Activated naive CD4-positive, alpha-beta T cell treated with anti-CD3 and anti-CD28 coated beads, Interleukin-2, amount 50 U/mL, for 72 hours (primary cell): ENCODE results near the gene HCN3. TPM values are rescaled to one million over a fixed set of nuclear protein-coding genes. Genes with fewer than 3 reads are reported as not detected.
"Not testable (repeated sequence)": the region's sequence is repeated elsewhere in the genome, so short reads cannot be mapped to it uniquely, and the experiment has no call there.

Source experiments
- ATAC-seq, 2 donors: fragments of 150-1000 bp; cut with Tn5 transposase; 2 replicates each; pipeline ENCODE4 v1.10.0; 2021; ENCODE audit warnings: mild to moderate bottlenecking in 2 of 2, moderate library complexity in 2 of 2
- DNase-seq, 2 donors: peaks; one replicate each; pipeline ENCODE4 v3.0.0; 2021 to 2022; ENCODE audit warnings: low spot score in 2 of 2
- H3K27ac Mint-ChIP-seq, 2 donors: one replicate each; pipeline ENCODE4 v1.8.0; 2022; ENCODE audit warnings: mild to moderate bottlenecking in 2 of 2, mixed read lengths in 2 of 2
- H3K36me3 Mint-ChIP-seq, 2 donors: one replicate each; pipeline ENCODE4 v1.8.0; 2022; ENCODE audit warnings: mixed read lengths in 2 of 2
- H3K9me3 Mint-ChIP-seq, 2 donors: one replicate each; pipeline ENCODE4 v1.8.0; 2022; ENCODE audit warnings: mixed read lengths in 2 of 2
- total RNA-seq, 2 donors: library from RNA; stranded (reverse); gene quantifications; one replicate each; pipeline ENCODE4 v1.2.3, GENCODE V29; 2022

Gene HCN3
- total RNA-seq, 2 donors from 2014 or later, result 3.9 to 4.8 TPM

DNA sequence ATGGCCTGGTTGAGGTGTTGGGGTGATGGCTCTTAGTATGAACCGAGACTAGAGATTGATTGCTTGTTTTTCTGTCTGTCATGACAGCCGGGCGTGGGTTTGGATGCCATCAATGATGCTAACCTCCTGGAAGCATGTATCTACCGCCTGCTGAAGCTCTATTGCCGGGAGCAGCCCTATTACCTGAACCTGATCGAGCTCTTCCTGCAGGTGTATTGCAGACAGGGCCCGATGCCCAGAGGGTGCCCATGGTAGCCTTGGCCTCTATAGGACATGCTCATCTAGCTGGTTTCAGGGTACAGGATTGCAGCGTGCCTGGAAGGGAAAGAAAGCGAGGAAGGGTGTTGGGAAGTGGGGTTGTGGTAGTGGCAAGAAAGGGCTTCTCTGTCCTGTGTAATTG is 40.8 kb downstream of the HCN3 start:
- H3K27ac Mint-ChIP-seq, result peak overlapping the region in 1 of 2 donors; percentile 30
- DNase-seq (no peak), ATAC-seq (no peak)
- H3K9me3 Mint-ChIP-seq, result no peaks in the 10 kb centered on the region
- peaks cover 0 to 4% of the 10 kb centered on the region in 2 donors for H3K36me3 Mint-ChIP-seq

DNA sequence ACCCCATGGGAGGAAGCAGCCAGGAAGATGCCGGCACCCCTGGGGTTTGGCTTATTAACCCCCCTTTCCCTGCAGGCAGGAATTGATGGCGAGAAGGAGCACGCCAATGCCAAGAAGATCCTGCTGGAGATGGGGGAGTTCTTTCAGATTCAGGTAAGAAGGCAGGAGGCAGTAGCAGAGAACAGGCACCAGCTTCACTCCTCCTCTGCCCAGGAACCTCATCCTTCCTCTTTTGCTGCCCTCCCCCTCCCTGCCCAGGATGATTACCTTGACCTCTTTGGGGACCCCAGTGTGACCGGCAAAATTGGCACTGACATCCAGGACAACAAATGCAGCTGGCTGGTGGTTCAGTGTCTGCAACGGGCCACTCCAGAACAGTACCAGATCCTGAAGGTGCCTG is 42.3 kb downstream of the HCN3 start:
- Mint-ChIP-seq H3K27ac (peak overlapping the region in 1 of 2 donors; percentile 9), H3K36me3 (peaks cover 0 to 4% of the 10 kb centered on the region in 2 donors), H3K9me3 (no peaks in the 10 kb centered on the region)
- DNase-seq (no peak), ATAC-seq (no peak)

DNA sequence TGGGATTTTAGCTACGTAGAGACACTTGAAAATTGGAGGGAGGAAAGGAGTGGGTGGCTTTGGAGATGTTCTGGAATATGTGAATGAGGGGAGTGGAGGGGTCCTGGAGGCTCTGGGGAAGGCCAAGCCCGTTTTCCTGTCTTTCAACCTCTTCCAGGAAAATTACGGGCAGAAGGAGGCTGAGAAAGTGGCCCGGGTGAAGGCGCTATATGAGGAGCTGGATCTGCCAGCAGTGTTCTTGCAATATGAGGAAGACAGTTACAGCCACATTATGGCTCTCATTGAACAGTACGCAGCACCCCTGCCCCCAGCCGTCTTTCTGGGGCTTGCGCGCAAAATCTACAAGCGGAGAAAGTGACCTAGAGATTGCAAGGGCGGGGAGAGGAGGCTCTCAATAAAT is 43.0 kb downstream of the HCN3 start:
- DNase-seq (no peak), ATAC-seq (no peak)
- peak overlapping the region in 1 of 2 donors; percentile 38 for H3K27ac Mint-ChIP-seq
- peaks cover 0 to 4% of the 10 kb centered on the region in 2 donors for H3K36me3 Mint-ChIP-seq
- H3K9me3 Mint-ChIP-seq, result no peaks in the 10 kb centered on the region

DNA sequence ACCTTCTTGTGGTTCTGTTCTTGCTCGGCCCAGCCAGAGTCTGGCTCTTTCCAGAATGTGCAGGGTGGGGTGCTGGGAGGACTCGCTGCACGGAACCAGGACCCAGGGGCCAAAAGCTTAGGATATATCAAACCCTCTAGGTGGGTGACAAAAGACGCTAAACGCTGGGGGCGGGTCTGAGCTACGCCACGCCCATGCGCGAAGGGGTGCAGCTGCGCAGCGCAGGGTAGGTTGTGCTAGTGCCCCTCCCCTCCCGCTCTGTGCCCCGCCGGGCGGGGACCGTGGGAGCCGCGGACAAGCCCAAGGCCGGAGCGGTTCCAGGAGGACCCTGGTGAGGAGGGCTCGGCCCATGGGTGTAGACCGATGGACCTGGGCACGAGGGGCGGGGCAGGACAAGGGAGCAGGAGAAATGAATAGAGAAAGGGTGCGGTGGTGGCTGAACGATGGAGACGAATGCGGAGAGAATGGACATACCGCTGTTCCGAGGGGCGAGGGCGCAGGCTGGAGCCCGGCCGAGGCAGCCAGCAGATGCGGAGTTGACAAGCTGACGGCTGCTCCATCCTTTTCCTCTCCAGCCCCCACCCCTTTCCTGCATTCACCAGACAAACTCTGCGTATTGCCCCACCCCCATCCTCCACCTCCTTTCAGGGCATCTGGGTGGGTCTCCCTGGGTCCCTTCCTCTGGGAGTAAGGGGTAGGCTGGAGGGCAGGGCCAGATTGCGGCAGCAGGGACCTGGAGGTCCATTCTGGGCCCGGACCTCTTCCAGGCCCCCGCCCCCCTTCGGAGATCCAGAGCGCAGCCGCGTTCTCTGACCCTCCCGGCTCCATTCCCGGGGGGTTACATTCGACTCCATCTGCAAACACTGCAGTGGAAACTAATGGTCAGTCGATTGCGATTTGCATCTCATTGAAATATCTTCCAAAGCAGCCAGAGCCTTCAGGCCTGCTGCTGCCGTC is 43.7 kb downstream of the HCN3 start, which contains the start of gene RUSC1:
RUSC1 (plus strand) TSS at position 234 of the 957 bp plus-strand sequence. CDS start 880 bp downstream, outside the sequence.
- Mint-ChIP-seq H3K27ac (peak within 1 kb of the TSS; percentile 26 to 74), H3K9me3 (no peaks in the 10 kb centered on the region), H3K36me3 (peaks cover 0 to 4% of the 10 kb centered on the region in 2 donors)
- peak in 1 of 2 donors; percentile 44 for ATAC-seq
- peak; percentile 65 to 84 for DNase-seq

DNA sequence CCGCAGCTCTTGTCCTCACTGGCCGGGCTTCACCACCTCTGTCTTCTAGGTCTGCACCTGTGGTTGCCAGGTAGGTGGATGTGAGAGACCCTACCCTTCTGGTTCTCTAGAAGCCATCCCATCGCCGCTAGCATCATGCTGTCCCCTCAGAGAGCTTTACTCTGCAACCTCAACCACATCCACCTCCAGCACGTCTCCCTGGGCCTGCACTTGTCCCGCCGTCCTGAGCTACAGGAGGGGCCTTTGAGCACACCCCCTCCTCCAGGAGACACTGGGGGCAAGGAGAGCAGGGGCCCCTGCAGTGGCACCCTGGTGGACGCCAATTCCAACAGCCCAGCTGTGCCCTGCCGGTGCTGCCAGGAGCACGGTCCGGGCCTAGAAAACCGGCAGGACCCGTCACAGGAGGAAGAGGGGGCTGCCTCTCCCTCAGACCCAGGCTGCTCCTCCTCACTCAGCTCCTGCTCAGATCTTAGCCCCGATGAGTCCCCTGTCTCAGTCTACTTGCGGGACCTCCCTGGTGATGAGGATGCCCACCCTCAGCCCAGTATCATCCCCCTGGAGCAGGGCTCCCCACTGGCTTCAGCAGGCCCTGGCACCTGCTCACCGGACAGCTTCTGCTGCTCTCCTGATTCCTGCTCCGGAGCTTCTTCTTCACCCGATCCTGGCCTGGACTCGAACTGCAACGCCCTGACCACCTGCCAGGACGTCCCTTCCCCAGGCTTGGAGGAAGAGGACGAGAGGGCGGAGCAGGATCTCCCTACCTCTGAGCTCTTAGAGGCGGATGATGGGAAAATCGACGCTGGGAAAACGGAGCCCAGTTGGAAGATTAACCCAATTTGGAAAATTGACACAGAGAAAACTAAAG is 44.6 kb downstream of the HCN3 start:
- ATAC-seq, result no peak
- H3K27ac Mint-ChIP-seq, result peak overlapping the region; percentile 26 to 74

DNA sequence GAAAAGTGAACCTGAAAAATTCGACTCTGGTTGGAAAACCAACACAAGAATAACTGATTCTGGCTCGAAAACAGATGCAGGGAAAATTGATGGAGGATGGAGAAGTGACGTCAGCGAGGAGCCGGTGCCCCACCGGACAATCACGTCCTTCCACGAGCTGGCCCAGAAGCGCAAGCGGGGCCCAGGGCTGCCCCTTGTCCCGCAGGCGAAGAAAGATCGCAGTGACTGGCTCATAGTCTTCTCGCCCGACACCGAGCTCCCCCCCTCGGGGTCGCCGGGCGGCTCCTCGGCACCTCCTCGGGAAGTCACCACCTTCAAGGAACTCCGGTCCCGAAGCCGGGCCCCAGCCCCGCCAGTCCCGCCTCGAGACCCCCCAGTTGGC is 45.3 kb downstream of the HCN3 start:
- DNase-seq, result peak in 1 of 2 donors; percentile 27
- peak overlapping the region in 1 of 2 donors; percentile 74 for H3K27ac Mint-ChIP-seq
- no peak for ATAC-seq
- H3K9me3 Mint-ChIP-seq, result no peaks in the 10 kb centered on the region
- peaks cover 0 to 4% of the 10 kb centered on the region in 2 donors for H3K36me3 Mint-ChIP-seq

More for the DNA sequence above, 44.6 kb downstream of the HCN3 start:
- peaks cover 0 to 4% of the 10 kb centered on the region in 2 donors for H3K36me3 Mint-ChIP-seq
- H3K9me3 Mint-ChIP-seq, result no peaks in the 10 kb centered on the region
- DNase-seq, result no peak

DNA sequence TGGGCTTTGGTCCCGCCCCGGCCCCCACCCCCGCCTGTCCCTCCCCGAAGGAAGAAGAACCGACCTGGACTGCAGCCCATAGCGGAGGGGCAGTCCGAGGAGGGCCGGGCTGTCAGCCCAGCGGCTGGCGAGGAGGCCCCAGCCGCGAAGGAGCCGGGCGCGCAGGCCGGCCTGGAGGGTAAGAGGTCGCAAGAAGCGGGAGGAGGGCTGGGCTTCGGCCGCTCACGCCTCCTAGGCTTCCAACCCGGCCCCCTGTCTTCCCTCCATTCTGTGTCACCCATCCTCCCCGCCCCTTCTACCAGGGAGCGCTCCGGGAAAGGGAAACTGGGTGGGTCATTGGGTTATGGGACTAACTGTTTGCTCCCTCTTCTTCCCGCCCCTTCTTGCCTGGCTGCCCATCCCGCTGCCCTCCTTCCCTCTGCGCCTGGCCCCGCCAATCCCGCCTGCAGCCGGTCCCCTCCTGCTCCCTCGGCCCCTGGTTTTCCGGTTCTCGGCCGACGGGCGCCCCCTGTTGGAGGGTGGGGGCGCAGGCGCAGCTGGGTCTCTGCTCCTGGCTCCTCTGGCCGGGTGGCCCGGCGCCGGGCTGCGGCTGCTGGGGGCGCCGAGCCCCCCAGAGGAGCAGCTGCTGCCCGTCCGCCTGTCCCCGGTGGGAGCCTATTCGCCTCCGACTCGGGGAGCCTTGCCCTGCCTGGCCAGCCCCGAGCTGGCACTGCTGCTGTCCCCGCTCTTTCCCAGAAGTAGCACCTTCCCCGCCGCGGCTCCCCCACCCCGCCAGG is 45.9 kb downstream of the HCN3 start:
- peak overlapping the region in 1 of 2 donors; percentile 75 for H3K27ac Mint-ChIP-seq
- ATAC-seq, result peak; percentile 52 to 54
- DNase-seq, result peak; percentile 89 to 98
- no peaks in the 10 kb centered on the region for H3K9me3 Mint-ChIP-seq
- H3K36me3 Mint-ChIP-seq, result peaks cover 0 to 4% of the 10 kb centered on the region in 2 donors

DNA sequence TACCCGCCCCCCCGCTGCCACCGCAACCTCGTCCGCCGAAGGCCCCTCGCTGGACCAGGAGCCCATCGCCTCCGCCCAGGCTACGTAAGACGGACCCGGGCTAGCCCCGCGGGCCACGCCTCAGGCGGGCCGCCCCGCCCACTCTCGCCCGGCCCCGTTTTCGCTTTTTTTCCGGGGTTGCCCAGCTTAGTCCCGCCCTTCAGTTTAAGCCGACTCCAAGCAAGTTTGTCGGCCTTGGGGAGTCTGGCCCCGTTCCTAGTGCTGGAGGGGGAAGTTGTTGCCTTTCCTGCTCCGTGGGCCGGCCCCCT is 46.4 kb downstream of the HCN3 start:
- peak; percentile 85 to 89 for DNase-seq
- ATAC-seq, result peak; percentile 67 to 68
- Mint-ChIP-seq H3K36me3 (peaks cover 0 to 3% of the 10 kb centered on the region in 2 donors), H3K27ac (peak overlapping the region in 1 of 2 donors; percentile 75), H3K9me3 (no peaks in the 10 kb centered on the region)

DNA sequence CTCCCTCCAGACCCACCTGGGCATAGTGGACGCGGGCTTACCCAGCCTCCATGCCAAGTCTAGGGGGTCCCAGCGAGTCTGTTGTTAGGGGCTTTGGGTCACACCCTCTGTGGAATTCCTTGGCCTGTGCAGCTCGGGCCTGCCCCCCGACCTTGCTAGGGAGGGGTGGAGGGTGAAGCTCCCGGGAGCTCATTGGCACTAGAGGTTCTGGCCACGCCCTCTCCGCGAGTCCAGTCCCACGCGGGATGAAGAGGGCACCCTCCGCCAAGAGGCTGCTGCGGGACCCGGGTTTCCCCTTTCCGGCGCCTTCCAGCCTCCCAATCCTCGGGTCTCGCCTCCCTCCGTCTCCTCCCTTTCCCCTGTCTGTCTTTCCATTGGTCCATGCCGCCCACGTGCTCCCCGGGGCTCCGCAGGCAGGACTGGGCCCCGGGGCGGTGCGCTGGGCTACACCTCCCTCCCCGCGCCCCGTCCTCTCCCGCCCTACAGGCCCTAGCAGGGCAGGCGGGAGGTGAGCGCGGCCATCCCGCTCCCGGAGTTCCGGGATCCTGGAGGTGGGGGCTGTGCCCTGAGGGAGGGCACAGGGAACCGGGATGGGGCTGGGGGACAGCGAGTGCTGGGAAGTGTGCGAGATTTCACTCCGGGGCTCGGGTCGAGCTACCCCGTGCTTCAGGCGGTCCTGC is 46.9 kb downstream of the HCN3 start:
- ATAC-seq, result peak; percentile 81 to 84
- Mint-ChIP-seq H3K27ac (peak overlapping the region; percentile 70 to 75), H3K36me3 (no peaks in the 10 kb centered on the region), H3K9me3 (no peaks in the 10 kb centered on the region)
- DNase-seq, result peak; percentile 92 to 95

DNA sequence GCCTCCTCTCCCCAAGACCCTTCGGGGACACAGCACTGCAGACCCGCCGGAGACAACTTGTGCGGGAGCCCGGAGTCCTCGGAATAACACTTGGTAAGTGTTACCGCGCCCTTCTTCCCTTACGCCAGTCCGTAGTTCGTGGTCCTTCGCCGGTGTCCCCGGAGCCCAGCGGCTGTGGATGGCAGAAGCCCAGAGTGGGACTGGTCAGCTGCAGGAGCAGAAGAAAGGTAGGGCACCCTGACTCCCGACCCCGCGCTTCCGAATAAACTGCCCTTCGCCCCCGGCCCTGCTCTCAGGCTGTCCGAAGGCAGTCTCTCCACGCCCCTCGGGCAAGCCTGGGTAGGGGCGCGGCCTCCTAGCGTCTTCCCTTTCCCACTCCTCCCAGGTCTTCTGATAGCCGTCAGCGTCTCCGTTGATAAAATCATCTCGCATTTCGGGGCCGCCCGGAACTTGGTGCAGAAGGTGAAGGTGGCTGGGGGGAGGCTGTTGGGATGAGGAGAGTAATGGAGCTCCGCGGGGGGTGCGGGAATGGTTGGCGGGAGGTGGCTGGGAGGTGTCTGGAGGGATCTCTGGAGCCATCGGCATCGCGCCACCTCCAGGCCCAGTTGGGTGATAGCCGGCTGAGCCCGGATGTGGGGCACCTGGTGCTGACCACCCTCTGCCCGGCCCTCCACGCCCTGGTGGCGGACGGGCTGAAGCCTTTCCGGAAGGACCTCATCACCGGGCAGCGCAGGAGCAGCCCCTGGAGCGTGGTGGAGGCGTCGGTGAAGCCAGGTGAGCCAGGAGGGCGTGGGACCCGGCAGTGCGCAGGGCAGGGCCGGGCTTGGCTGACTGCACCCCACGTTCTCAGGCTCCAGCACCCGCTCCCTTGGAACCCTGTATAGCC is 47.7 kb downstream of the HCN3 start:
- H3K27ac Mint-ChIP-seq, result peak overlapping the region; percentile 68 to 75
- no peaks in the 10 kb centered on the region for H3K9me3 Mint-ChIP-seq
- ATAC-seq (no peak), DNase-seq (peak; percentile 29 to 66)
- no peaks in the 10 kb centered on the region for H3K36me3 Mint-ChIP-seq

DNA sequence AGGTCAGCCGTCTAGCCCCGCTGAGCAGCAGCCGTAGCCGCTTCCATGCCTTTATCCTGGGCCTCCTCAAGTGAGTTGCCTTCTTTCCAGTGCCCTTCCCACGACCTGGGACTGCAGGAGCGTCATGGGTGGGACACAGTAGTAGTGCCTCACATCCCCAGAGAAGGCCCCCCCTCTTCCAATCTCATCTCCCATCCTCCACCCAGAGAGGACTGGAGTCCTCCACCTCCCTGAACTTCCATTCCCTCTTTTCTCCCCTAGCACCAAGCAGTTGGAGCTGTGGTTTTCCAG is 48.3 kb downstream of the HCN3 start:
- Mint-ChIP-seq H3K9me3 (no peaks in the 10 kb centered on the region), H3K36me3 (peaks cover 0 to 2% of the 10 kb centered on the region in 2 donors)

DNA sequence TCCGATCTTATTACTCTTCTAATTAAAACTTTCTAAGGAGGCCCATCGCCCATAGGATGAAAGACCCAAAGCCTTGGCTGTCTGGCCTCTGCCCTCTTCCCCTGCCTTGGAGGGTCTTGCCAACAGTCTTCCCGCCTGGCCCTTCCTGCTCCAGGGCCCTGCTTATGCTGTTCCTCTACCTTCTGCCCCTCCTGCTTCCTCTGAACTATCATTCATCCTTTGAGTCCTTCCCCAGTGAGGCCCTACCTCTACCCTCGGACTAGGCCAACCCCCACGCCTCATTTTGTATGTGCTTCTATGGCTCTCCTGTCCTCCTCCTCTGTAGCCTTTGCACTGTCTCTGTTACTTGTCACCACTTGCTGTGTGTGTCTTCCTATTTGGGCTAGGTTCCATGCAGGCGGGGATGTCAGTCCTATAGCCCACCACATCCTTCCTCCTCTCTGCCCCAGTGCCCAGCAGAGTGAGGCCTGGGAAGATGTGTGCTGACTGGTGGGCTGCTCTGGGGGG is 48.8 kb downstream of the HCN3 start:
- Mint-ChIP-seq H3K27ac (peak overlapping the region; percentile 22 to 23), H3K36me3 (peaks cover 0 to 7% of the 10 kb centered on the region in 2 donors), H3K9me3 (no peaks in the 10 kb centered on the region)
- DNase-seq, result peak in 1 of 2 donors; percentile 51
- no peak for ATAC-seq

More for the DNA sequence above, 48.3 kb downstream of the HCN3 start:
- H3K27ac Mint-ChIP-seq, result no peak overlapping the region
- ATAC-seq (no peak), DNase-seq (peak in 1 of 2 donors; percentile 55)

DNA sequence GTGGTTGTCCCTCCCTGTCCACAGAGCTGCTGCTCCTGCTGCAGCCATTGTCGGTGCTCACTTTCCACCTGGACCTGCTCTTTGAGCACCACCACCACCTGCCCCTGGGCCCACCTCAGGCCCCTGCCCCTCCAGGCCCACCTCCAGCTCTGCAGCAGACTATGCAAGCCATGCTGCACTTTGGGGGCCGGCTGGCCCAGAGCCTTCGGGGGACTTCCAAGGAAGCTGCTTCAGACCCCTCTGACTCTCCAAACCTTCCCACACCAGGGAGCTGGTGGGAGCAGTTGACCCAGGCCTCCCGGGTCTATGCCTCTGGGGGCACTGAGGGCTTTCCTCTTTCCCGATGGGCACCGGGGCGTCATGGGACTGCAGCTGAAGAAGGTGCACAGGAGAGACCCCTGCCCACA is 49.4 kb downstream of the HCN3 start:
- Mint-ChIP-seq H3K9me3 (no peaks in the 10 kb centered on the region), H3K27ac (peak overlapping the region; percentile 23 to 29), H3K36me3 (peaks cover 0 to 8% of the 10 kb centered on the region in 2 donors)
- ATAC-seq, result no peak
- DNase-seq, result peak in 1 of 2 donors; percentile 54

DNA sequence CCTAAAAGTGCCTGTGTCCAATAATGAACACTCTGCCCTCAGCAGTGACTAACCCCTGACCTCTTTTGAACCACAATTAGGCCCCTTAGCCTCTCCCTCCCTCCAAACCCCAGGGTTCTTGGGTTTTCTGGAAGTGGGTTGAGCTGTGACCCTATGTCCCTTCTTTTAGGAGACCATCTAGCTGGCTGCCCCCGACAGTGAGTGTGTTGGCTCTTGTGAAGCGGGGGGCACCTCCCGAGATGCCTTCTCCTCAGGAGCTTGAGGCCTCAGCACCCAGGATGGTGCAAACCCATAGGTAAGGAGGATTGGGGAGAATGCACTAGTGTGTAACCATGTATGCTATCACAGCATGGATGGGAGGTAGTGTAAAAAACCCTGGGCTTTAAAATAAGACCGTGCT is 50.7 kb downstream of the HCN3 start:
- H3K9me3 Mint-ChIP-seq, result no peaks in the 10 kb centered on the region
- no peak overlapping the region for H3K27ac Mint-ChIP-seq
- ATAC-seq, result no peak
- peaks cover 0 to 8% of the 10 kb centered on the region in 2 donors for H3K36me3 Mint-ChIP-seq
- peak in 1 of 2 donors; percentile 50 for DNase-seq

DNA sequence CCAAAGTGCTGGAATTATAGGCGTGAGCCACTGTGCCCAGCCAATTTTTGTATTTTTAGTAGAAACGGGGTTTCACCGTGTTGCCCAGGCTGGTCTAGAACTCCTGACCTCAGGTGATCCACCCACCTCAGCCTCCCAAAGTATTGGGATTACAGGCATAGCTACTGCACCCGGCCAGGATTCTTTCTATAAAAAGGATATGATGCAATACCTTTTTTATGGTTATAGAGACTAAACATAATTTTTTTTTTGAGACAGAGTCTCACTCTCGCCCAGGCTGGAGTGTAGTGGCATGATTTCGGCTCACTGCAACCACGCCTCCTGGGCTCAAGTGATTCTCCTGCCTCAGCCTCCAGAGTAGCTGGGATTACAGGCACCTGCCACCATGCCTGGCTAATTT is 51.6 kb downstream of the HCN3 start:
- ATAC-seq, DNase-seq, H3K9me3 Mint-ChIP-seq: not testable (repeated sequence)
- Mint-ChIP-seq H3K36me3 (peaks cover 0 to 14% of the 10 kb centered on the region in 2 donors), H3K27ac (peak overlapping the region in 1 of 2 donors; percentile 77)
